Ascending aorta (tissue), 2 donors: ENCODE measurements around the gene NEURL1. TPM values are rescaled to one million over a fixed set of nuclear protein-coding genes. Genes with fewer than 3 reads are reported as not detected.

Experiments used
- DNase-seq, 2 donors: peaks; one replicate each; pipeline ENCODE4 v3.0.0-alpha.2; 2019; ENCODE audit warnings: low spot score in 2 of 2
- H3K27ac ChIP-seq, 2 donors: fragments of 200-600 bp; sonication (generic); one replicate each; pipeline ENCODE4 v1.5.1; 2016 to 2017; ENCODE audit warnings: mild to moderate bottlenecking in 1 of 2
- H3K27me3 ChIP-seq: fragments of 200-600 bp; sonication (generic); one replicate; pipeline ENCODE4 v1.5.1; 2017
- H3K36me3 ChIP-seq, 2 donors: fragments of 200-600 bp; sonication (generic); one replicate each; pipeline ENCODE4 v1.5.1; 2016
- H3K4me1 ChIP-seq, 2 donors: fragments of 200-600 bp; sonication (generic); one replicate each; pipeline ENCODE4 v1.5.1; 2016 to 2017; ENCODE audit warnings: mild to moderate bottlenecking in 1 of 2
- H3K4me3 ChIP-seq, 2 donors: fragments of 200-600 bp; sonication (generic); one replicate each; pipeline ENCODE4 v1.5.1; 2016 to 2017; ENCODE audit warnings: mild to moderate bottlenecking in 1 of 2
- H3K9me3 ChIP-seq, 2 donors: fragments of 200-600 bp; sonication (generic); one replicate each; pipeline ENCODE4 v1.5.1; 2016
- CTCF ChIP-seq, 3 experiments: fragments of 200-600 bp in 2 of 3; fragments of 450-650 bp in 1 of 3; sonication (generic) in 2 of 3; IDR thresholded peaks; one replicate each; pipeline ENCODE4 v1.5.1; 2016 to 2019; ENCODE audit warnings: antibody characterized with exemption in 3 of 3, mild to moderate bottlenecking in 1 of 3, moderate library complexity in 1 of 3
- intact Hi-C: fragments of 100-400 bp; cut with DNase I; formaldehyde crosslinking; loops from one replicate; pipeline ENCODE4 v1.15.1; 2023
- total RNA-seq: library from RNA; depleted of rRNA; stranded (reverse); fragments of >200 nt; gene quantifications from one replicate; pipeline ENCODE4 v1.1.0, GENCODE V29; 2016

Gene NEURL1
- total RNA-seq, 1 donor from 2014 or later = not detected

GRCh38 chr10:103549349-103549685 is 55.8 kb downstream of the NEURL1 start:
- H3K4me1 ChIP-seq = no peaks in the 10 kb centered on the region
- no peak for TF ChIP-seq CTCF (IDR thresholded peaks at IDR 0.05)
- intact Hi-C loops = no loop called here
- no peak for DNase-seq
- no peak overlapping the region for H3K27ac ChIP-seq
- no peaks in the 10 kb centered on the region for H3K36me3 ChIP-seq
- H3K4me3 ChIP-seq = no peak overlapping the region
- no peaks in the 10 kb centered on the region for H3K9me3 ChIP-seq
- no peaks in the 10 kb centered on the region for H3K27me3 ChIP-seq

- Histone ChIP-seq H3K4me1 (peaks cover under 1% of the 10 kb centered on the region in 2 donors), H3K27ac (no peak overlapping the region), H3K4me3 (no peak overlapping the region), H3K9me3 (no peaks in the 10 kb centered on the region), H3K36me3 (no peaks in the 10 kb centered on the region), H3K27me3 (no peaks in the 10 kb centered on the region)
- no peak for DNase-seq
- intact Hi-C loops = no loop called here
- no peak for TF ChIP-seq CTCF (IDR thresholded peaks at IDR 0.05)
Measured at GRCh38 chr10:103550229-103550628, 56.7 kb downstream of the NEURL1 start.

GRCh38 chr10:103551619-103552602 is 58.4 kb downstream of the NEURL1 start:
- DNase-seq = no peak
- intact Hi-C loops = no loop called here
- H3K27me3 ChIP-seq = no peaks in the 10 kb centered on the region
- peaks cover 7 to 9% of the 10 kb centered on the region in 2 donors for H3K4me1 ChIP-seq
- H3K36me3 ChIP-seq = no peaks in the 10 kb centered on the region
- no peak overlapping the region for H3K27ac ChIP-seq
- TF ChIP-seq CTCF (IDR thresholded peaks at IDR 0.05) = no peak
- no peak overlapping the region for H3K4me3 ChIP-seq
- no peaks in the 10 kb centered on the region for H3K9me3 ChIP-seq

GRCh38 chr10:103552856-103553742 is 59.6 kb downstream of the NEURL1 start:
- Histone ChIP-seq H3K4me3 (no peak overlapping the region), H3K27ac (no peak overlapping the region), H3K27me3 (no peaks in the 10 kb centered on the region), H3K36me3 (no peaks in the 10 kb centered on the region), H3K4me1 (peaks cover 7 to 9% of the 10 kb centered on the region in 2 donors), H3K9me3 (no peaks in the 10 kb centered on the region)
- TF ChIP-seq CTCF (IDR thresholded peaks at IDR 0.05) = no peak
- no peak for DNase-seq
- intact Hi-C loops = no loop called here

- Histone ChIP-seq H3K36me3 (no peaks in the 10 kb centered on the region), H3K27ac (no peak overlapping the region), H3K4me1 (peaks cover 7 to 9% of the 10 kb centered on the region in 2 donors), H3K27me3 (no peaks in the 10 kb centered on the region), H3K4me3 (no peak overlapping the region), H3K9me3 (no peaks in the 10 kb centered on the region)
- DNase-seq = no peak
- TF ChIP-seq CTCF (IDR thresholded peaks at IDR 0.05) = no peak
- intact Hi-C loops = no loop called here
Measured at GRCh38 chr10:103553743-103554487, 60.4 kb downstream of the NEURL1 start.
